ENCODE data around the gene SCYGR1. TPM values are rescaled to one million over a fixed set of nuclear protein-coding genes. Genes with fewer than 3 reads are reported as not detected.

SCYGR1 gene
- total RNA-seq, 1 experiment from 2014 or later = not detected

- TF ChIP-seq, protein P1, sequence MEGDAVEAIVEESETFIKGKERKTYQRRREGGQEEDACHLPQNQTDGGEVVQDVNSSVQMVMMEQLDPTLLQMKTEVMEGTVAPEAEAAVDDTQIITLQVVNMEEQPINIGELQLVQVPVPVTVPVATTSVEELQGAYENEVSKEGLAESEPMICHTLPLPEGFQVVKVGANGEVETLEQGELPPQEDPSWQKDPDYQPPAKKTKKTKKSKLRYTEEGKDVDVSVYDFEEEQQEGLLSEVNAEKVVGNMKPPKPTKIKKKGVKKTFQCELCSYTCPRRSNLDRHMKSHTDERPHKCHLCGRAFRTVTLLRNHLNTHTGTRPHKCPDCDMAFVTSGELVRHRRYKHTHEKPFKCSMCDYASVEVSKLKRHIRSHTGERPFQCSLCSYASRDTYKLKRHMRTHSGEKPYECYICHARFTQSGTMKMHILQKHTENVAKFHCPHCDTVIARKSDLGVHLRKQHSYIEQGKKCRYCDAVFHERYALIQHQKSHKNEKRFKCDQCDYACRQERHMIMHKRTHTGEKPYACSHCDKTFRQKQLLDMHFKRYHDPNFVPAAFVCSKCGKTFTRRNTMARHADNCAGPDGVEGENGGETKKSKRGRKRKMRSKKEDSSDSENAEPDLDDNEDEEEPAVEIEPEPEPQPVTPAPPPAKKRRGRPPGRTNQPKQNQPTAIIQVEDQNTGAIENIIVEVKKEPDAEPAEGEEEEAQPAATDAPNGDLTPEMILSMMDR (conservative IDR thresholded peaks at IDR 0.05; ENCODE audit: low read depth, low read length) = no peak
- no peak for TF ChIP-seq EZH2 (IDR thresholded peaks at IDR 0.05; ENCODE audit: borderline replicate concordance, low read depth, low read length, poor library complexity, severe bottlenecking)
- ChIA-PET POLR2A (ENCODE audit: low non-redundant PET) (no interaction called here), CTCF (no interaction called here)
- Histone ChIP-seq H3K27me3 (replicated peaks; ENCODE audit: insufficient read depth, low read depth, low read length, poor library complexity) (no peaks in the 10 kb centered on the region), H3K36me3 (ENCODE audit: insufficient read depth, low read length, poor library complexity, severe bottlenecking) (no peaks in the 10 kb centered on the region), H3K9me3 (ENCODE audit: low read depth, low read length, poor library complexity, severe bottlenecking) (no peaks in the 10 kb centered on the region), H3K4me1 (ENCODE audit: insufficient read depth, low read length, poor library complexity, severe bottlenecking) (peaks cover 67% of the 10 kb centered on the region), H3K27ac (ENCODE audit: low read depth, low read length, poor library complexity, severe bottlenecking) (peak overlapping the region; percentile 71), H3K4me3 (ENCODE audit: low read depth, low read length, poor library complexity, severe bottlenecking) (no peak overlapping the region)
- intact Hi-C loops (cut with micrococcal nuclease; ENCODE audit: unreplicated experiment) = no loop called here
- no TSS peak for BruUV-seq (replicated peaks)
- DNase-seq (ENCODE audit: low spot score) = peak; percentile 61
These were observed 16.9 kb downstream of the SCYGR1 start for GRCh38 chr2:227370791-227371312.

- H3K36me3 ChIP-seq (ENCODE audit: insufficient read depth, low read length, poor library complexity, severe bottlenecking) = no peaks in the 10 kb centered on the region
- H3K9me3 ChIP-seq (ENCODE audit: low read depth, low read length, poor library complexity, severe bottlenecking) = no peaks in the 10 kb centered on the region
- POLR2A ChIA-PET (ENCODE audit: low non-redundant PET) = no interaction called here
- H3K4me1 ChIP-seq (ENCODE audit: insufficient read depth, low read length, poor library complexity, severe bottlenecking) = peaks cover 66% of the 10 kb centered on the region
- H3K4me3 ChIP-seq (ENCODE audit: low read depth, low read length, poor library complexity, severe bottlenecking) = no peak overlapping the region
- CTCF ChIA-PET = no interaction called here
- H3K27ac ChIP-seq (ENCODE audit: low read depth, low read length, poor library complexity, severe bottlenecking) = no peak overlapping the region
- intact Hi-C loops (cut with micrococcal nuclease; ENCODE audit: unreplicated experiment) = no loop called here
- no peak for TF ChIP-seq EZH2 (IDR thresholded peaks at IDR 0.05; ENCODE audit: borderline replicate concordance, low read depth, low read length, poor library complexity, severe bottlenecking)
- TF ChIP-seq, protein P1 (conservative IDR thresholded peaks at IDR 0.05; ENCODE audit: low read depth, low read length) = no peak
- DNase-seq (ENCODE audit: low spot score) = no peak
- no peaks in the 10 kb centered on the region for H3K27me3 ChIP-seq (replicated peaks; ENCODE audit: insufficient read depth, low read depth, low read length, poor library complexity)
- BruUV-seq (replicated peaks) = no TSS peak
These were observed 17.7 kb downstream of the SCYGR1 start for GRCh38 chr2:227370092-227370491.

DNA sequence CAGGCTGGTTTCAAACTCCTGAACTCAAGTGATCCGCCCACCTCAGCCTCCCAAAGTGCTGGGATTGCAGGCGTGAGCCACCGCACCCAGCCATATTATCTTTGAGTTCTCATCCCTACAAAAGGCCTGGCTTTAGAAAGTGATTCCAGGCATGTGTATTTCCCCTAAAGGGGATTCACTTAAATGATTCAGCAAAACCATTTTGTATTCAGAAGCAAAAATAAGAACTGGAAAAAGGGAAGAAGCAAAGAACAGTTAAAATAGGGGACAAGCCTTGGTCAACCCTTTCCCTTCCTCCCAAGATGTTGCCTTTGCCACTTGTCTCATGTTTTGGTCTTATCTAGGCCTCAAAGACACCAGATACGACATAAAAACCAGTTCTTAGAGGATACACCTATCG is 19.2 kb downstream of the SCYGR1 start:
- Histone ChIP-seq H3K27me3 (replicated peaks; ENCODE audit: insufficient read depth, low read depth, low read length, poor library complexity) (no peaks in the 10 kb centered on the region), H3K36me3 (ENCODE audit: insufficient read depth, low read length, poor library complexity, severe bottlenecking) (no peaks in the 10 kb centered on the region), H3K9me3 (ENCODE audit: low read depth, low read length, poor library complexity, severe bottlenecking) (no peaks in the 10 kb centered on the region), H3K4me1 (ENCODE audit: insufficient read depth, low read length, poor library complexity, severe bottlenecking) (peaks cover 66% of the 10 kb centered on the region), H3K27ac (ENCODE audit: low read depth, low read length, poor library complexity, severe bottlenecking) (peak overlapping the region; percentile 19), H3K4me3 (ENCODE audit: low read depth, low read length, poor library complexity, severe bottlenecking) (no peak overlapping the region)
- ChIA-PET CTCF (no interaction called here), POLR2A (ENCODE audit: low non-redundant PET) (no interaction called here)
- intact Hi-C loops (cut with micrococcal nuclease; ENCODE audit: unreplicated experiment) = no loop called here
- no peak for TF ChIP-seq EZH2 (IDR thresholded peaks at IDR 0.05; ENCODE audit: borderline replicate concordance, low read depth, low read length, poor library complexity, severe bottlenecking)
- TF ChIP-seq, protein P1 (conservative IDR thresholded peaks at IDR 0.05; ENCODE audit: low read depth, low read length) = no peak
- no TSS peak for BruUV-seq (replicated peaks)
- no peak for DNase-seq (ENCODE audit: low spot score)

Measured in A673 (cell line).